ENCODE results near the gene GJD3. TPM values are rescaled to one million over a fixed set of nuclear protein-coding genes. Genes with fewer than 3 reads are reported as not detected.
"Not testable (repeated sequence)": the region's sequence is repeated elsewhere in the genome, so short reads cannot be mapped to it uniquely, and the experiment has no call there.

GJD3 gene
- total and polyA plus RNA-seq, 2 experiments from 2014 or later, result 1.4 TPM; not detected in 1

DNA sequence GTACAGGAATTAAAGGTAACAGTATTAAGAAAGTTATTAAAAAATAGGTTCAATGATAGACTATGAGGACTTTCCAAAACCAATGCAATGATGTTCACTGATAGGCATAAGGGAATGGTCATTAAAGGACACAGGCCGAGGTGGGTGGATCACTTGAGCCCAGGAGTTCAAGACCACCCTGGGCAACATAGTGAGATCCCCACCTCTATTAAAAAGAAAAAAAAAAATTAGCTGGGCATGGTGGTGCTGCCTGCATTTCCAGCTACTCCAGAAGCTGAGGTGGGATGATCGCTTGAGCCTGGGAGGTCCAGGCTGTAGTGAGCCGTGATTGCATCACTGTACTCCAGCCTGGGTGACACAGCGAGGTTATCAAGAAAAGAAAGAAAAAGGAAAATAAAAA, 47.3 kb upstream of the GJD3 start:
- Histone ChIP-seq H3K4me3 (no peak overlapping the region), H3K27me3 (ENCODE audit: insufficient read depth) (no peaks in the 10 kb centered on the region), H3K4me2 (peak overlapping the region; percentile 36; the same call in 1 of the 2 replicates), H3K36me3 (ENCODE audit: insufficient read depth) (peaks cover 67% of the 10 kb centered on the region), H4K20me1 (replicated peaks; ENCODE audit: insufficient read depth) (no peaks in the 10 kb centered on the region; the same call in none of the 2 replicates), H3F3A (replicated peaks; ENCODE audit: low read depth) (peaks cover 12% of the 10 kb centered on the region; the same call in 1 of the 2 replicates), H3K9me2 (ENCODE audit: insufficient read depth) (no peaks in the 10 kb centered on the region), H2AFZ (no peak overlapping the region), H3K4me1 (ENCODE audit: insufficient read depth) (peaks cover 36% of the 10 kb centered on the region), H3K79me2 (replicated peaks; ENCODE audit: insufficient read depth) (peaks cover 25% of the 10 kb centered on the region), H3K27ac (ENCODE audit: low read depth) (peak overlapping the region; percentile 81)
- peaks cover 46% of the 10 kb centered on the region for H3K4me1 Mint-ChIP-seq
- peaks cover 95% of the 10 kb centered on the region for H3K36me3 Mint-ChIP-seq (ENCODE audit: low read depth)
- no peak for TF ChIP-seq ZNF331 (CRISPR knock-in tag; IDR thresholded peaks at IDR 0.05; ENCODE audit: low read depth)
- TF ChIP-seq STAT1 (IDR thresholded peaks at IDR 0.05; ENCODE audit: unreplicated experiment), result no peak
- no peak for TF ChIP-seq EZH2phosphoT487 (IDR thresholded peaks at IDR 0.05; ENCODE audit: unreplicated experiment)
- ATAC-seq, result no peak
- peaks cover 6% of the 10 kb centered on the region for H3K27me3 Mint-ChIP-seq (ENCODE audit: insufficient read depth, low read depth, poor library complexity)
- no peak for DNase-seq (ENCODE audit: low spot score)
- H3K9me3 Mint-ChIP-seq, result no peaks in the 10 kb centered on the region
- H3K27ac Mint-ChIP-seq, result peak overlapping the region; percentile 78
- H3K4me3 Mint-ChIP-seq, result no peak overlapping the region; the same call in 2 of the 3 replicates

DNA sequence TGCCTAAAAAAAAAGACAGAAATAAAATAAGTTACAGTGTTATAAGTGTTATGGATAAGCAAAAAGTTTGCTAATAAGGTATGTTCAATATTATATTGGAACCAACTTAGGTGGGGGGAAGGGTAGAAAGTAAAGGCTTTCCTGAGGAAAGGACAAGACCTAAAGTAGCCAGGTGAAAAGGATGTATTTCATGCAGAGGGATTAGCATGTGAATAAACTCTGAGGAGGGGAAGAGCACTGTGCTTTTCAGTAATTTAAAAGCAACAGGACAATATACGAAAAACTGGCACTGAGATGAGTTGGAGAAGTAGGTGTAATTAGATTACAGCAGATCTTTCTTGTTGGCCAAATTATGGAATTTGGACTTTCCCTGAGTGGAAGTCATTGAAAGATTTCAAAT, 45.5 kb upstream of the GJD3 start:
- peak overlapping the region; percentile 81 for H3K27ac ChIP-seq (ENCODE audit: low read depth)
- H3K9me2 ChIP-seq (ENCODE audit: insufficient read depth), result no peaks in the 10 kb centered on the region
- peaks cover 26% of the 10 kb centered on the region for H3K4me1 ChIP-seq (ENCODE audit: insufficient read depth)
- no peak overlapping the region for H2AFZ ChIP-seq
- H3K27me3 ChIP-seq (ENCODE audit: insufficient read depth), result no peaks in the 10 kb centered on the region
- ATAC-seq, result peak; percentile 94
- H3K27ac Mint-ChIP-seq, result peak overlapping the region; percentile 96
- no peaks in the 10 kb centered on the region for H3K9me3 Mint-ChIP-seq
- peaks cover 22% of the 10 kb centered on the region for H3F3A ChIP-seq (replicated peaks; ENCODE audit: low read depth)
- H3K79me2 ChIP-seq (replicated peaks; ENCODE audit: insufficient read depth), result peaks cover 11% of the 10 kb centered on the region; the same call in 1 of the 2 replicates
- TF ChIP-seq NANOG (IDR thresholded peaks at IDR 0.05; ENCODE audit: borderline replicate concordance) (peak; percentile 38; the same call in 1 of the 2 replicates), ZNF114 (CRISPR knock-in tag; IDR thresholded peaks at IDR 0.05) (no peak)
- H3K4me2 ChIP-seq, result peak overlapping the region; percentile 36
- peaks cover 98% of the 10 kb centered on the region for H3K36me3 Mint-ChIP-seq (ENCODE audit: low read depth)
- H3K27me3 Mint-ChIP-seq (ENCODE audit: insufficient read depth, low read depth, poor library complexity), result peaks cover 4% of the 10 kb centered on the region
- H3K36me3 ChIP-seq (ENCODE audit: insufficient read depth), result peaks cover 74% of the 10 kb centered on the region
- peak overlapping the region; percentile 45 for H3K4me3 Mint-ChIP-seq
- peak; percentile 43 for DNase-seq (ENCODE audit: low spot score)
- H3K4me1 Mint-ChIP-seq, result peaks cover 33% of the 10 kb centered on the region
- H3K4me3 ChIP-seq, result peak overlapping the region; percentile 1; the same call in 1 of the 2 replicates
- H4K20me1 ChIP-seq (replicated peaks; ENCODE audit: insufficient read depth), result no peaks in the 10 kb centered on the region; the same call in 1 of the 2 replicates

DNA sequence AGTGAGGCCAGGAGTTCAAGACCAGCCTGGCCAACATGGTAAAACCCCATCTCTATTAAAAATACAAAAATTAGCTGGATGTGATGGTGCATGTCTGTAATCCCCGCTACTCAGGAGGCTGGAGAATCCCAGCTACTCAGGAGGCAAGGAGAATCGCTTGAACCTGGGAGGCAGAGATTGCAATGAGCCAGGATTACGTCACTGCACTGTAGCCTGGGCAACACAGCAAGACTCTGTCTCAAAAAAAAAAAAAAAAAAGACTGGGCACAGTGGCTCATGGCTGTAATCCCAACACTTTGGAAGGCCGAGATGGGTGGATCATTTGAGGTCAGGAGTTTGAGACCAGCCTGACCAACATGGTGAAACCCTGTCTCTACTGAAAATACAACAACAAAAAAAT, 45.0 kb upstream of the GJD3 start:
- H3K9me3 Mint-ChIP-seq; H4K20me1 ChIP-seq (replicated peaks; ENCODE audit: insufficient read depth); H3K27me3 Mint-ChIP-seq (ENCODE audit: insufficient read depth, low read depth, poor library complexity); H3K27me3 ChIP-seq (ENCODE audit: insufficient read depth); H3K4me2 ChIP-seq; H3K79me2 ChIP-seq (replicated peaks; ENCODE audit: insufficient read depth); H3K9me2 ChIP-seq (ENCODE audit: insufficient read depth); H3K4me3 ChIP-seq; DNase-seq (ENCODE audit: low spot score); ATAC-seq; H2AFZ ChIP-seq; H3K4me3 Mint-ChIP-seq: not testable (repeated sequence)
- peaks cover 74% of the 10 kb centered on the region for H3K36me3 ChIP-seq (ENCODE audit: insufficient read depth)
- Mint-ChIP-seq H3K27ac (peak overlapping the region; percentile 96), H3K4me1 (peaks cover 33% of the 10 kb centered on the region), H3K36me3 (ENCODE audit: low read depth) (peaks cover 98% of the 10 kb centered on the region)
- H3K4me1 ChIP-seq (ENCODE audit: insufficient read depth), result peaks cover 26% of the 10 kb centered on the region
- H3K27ac ChIP-seq (ENCODE audit: low read depth), result 0 out of 2 replicates have a peak overlapping the region, but pooled peaks have one; percentile 81
- H3F3A ChIP-seq (replicated peaks; ENCODE audit: low read depth), result peaks cover 22% of the 10 kb centered on the region

DNA sequence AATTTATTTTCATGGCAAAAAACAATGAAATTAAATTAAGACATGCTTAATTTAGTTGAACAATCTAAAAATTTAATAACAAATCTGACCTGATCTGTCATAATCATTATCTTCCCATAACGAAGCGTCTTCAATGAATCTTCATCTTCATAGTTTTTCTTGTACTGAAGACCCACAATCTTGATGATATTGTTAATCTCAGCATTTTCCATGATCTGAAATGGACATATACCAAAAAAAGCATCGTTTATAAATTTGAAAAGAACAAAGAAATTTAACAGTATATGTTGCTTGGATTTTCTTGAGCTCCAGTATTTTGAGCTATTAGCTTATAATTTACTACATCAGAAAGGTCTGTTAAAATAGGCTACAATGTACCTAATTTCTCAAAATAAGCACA, 42.9 kb upstream of the GJD3 start:
- no peaks in the 10 kb centered on the region for H3K9me3 Mint-ChIP-seq
- Histone ChIP-seq H4K20me1 (replicated peaks; ENCODE audit: insufficient read depth) (0 out of 2 replicates have a peak, but pooled peaks cover 6% of the 10 kb centered on the region), H3K79me2 (replicated peaks; ENCODE audit: insufficient read depth) (peaks cover 5% of the 10 kb centered on the region; the same call in 1 of the 2 replicates), H3F3A (replicated peaks; ENCODE audit: low read depth) (peaks cover 23% of the 10 kb centered on the region), H2AFZ (no peak overlapping the region), H3K4me2 (no peak overlapping the region), H3K27ac (ENCODE audit: low read depth) (no peak overlapping the region), H3K9me2 (ENCODE audit: insufficient read depth) (no peaks in the 10 kb centered on the region), H3K4me3 (no peak overlapping the region), H3K4me1 (ENCODE audit: insufficient read depth) (peaks cover 26% of the 10 kb centered on the region), H3K36me3 (ENCODE audit: insufficient read depth) (peaks cover 76% of the 10 kb centered on the region), H3K27me3 (ENCODE audit: insufficient read depth) (no peaks in the 10 kb centered on the region)
- H3K27ac Mint-ChIP-seq, result no peak overlapping the region
- no peak overlapping the region for H3K4me3 Mint-ChIP-seq
- ATAC-seq, result no peak
- H3K27me3 Mint-ChIP-seq (ENCODE audit: insufficient read depth, low read depth, poor library complexity), result peaks cover 4% of the 10 kb centered on the region
- H3K4me1 Mint-ChIP-seq, result peaks cover 27% of the 10 kb centered on the region
- DNase-seq (ENCODE audit: low spot score), result no peak
- H3K36me3 Mint-ChIP-seq (ENCODE audit: low read depth), result peaks cover 99% of the 10 kb centered on the region
- no peak for TF ChIP-seq ZNF114 (CRISPR knock-in tag; IDR thresholded peaks at IDR 0.05)

Data from GM23338 (cell line).